Measurements from ENCODE around the gene WNT5B. TPM values are rescaled to one million over a fixed set of nuclear protein-coding genes. Genes with fewer than 3 reads are reported as not detected.
A peak's percentile ranks its signal among the peaks of the same experiment; 100 is the strongest.

The WNT5B gene
- total and polyA plus RNA-seq, 9 of the 15 experiments (the other 6 are each of a cell fraction or from before 2014, with no cell fraction given), result 0.42 to 16.8 (median 5.4) TPM

DNA sequence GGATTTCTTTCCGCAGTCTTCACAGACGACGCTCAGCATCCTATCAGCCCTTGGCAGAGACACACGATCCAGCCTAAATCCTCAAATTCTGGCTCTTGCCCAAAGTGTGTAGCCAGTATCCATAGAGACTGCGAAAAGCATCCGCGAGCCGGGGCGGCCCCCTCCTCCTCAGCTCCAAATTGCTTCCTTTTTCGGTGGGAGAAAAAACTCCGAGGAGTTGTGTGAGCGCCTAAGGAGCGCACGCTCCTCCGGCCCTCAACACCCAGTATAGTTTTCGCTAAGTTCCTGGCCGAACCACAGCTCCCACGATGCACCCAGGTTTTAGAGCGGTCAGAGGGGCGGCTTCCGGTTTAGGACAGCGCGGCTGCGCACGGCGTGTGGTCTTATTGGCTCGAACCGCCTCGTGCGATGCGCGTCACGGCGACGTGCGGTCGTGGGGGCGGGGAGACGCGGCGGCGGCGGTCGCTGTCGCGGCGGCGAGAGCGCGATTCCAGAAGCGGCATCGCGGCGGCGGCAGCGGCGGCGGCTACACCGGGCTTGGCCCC lies 61.6 kb downstream of the WNT5B start, which contains the start of gene ADIPOR2 (continued):
- TF ChIP-seq JUNB (CRISPR knock-in tag; conservative IDR thresholded peaks at IDR 0.05), result no peak
- TF ChIP-seq HCFC1 (IDR thresholded peaks at IDR 0.05; ENCODE audit: low read depth, low read length), result peak; percentile 84
- no peak for TF ChIP-seq FOXK1 (CRISPR knock-in tag; IDR thresholded peaks at IDR 0.05; ENCODE audit: borderline replicate concordance)
- no peak for TF ChIP-seq TCF7 (IDR thresholded peaks at IDR 0.05; ENCODE audit: borderline replicate concordance)
- TF ChIP-seq NFIC (IDR thresholded peaks at IDR 0.05), result peak; percentile 86
- no peak for TF ChIP-seq CBX8 (IDR thresholded peaks at IDR 0.05; ENCODE audit: borderline replicate concordance, extremely low read depth, low read depth, low read length, poor library complexity, severe bottlenecking)
- TF ChIP-seq PCBP1 (IDR thresholded peaks at IDR 0.05; ENCODE audit: low read depth, low read length, poor library complexity, severe bottlenecking), result peak; percentile 80
- no peak for TF ChIP-seq SMAD2 (IDR thresholded peaks at IDR 0.05; ENCODE audit: low read depth, low read length)

DNA sequence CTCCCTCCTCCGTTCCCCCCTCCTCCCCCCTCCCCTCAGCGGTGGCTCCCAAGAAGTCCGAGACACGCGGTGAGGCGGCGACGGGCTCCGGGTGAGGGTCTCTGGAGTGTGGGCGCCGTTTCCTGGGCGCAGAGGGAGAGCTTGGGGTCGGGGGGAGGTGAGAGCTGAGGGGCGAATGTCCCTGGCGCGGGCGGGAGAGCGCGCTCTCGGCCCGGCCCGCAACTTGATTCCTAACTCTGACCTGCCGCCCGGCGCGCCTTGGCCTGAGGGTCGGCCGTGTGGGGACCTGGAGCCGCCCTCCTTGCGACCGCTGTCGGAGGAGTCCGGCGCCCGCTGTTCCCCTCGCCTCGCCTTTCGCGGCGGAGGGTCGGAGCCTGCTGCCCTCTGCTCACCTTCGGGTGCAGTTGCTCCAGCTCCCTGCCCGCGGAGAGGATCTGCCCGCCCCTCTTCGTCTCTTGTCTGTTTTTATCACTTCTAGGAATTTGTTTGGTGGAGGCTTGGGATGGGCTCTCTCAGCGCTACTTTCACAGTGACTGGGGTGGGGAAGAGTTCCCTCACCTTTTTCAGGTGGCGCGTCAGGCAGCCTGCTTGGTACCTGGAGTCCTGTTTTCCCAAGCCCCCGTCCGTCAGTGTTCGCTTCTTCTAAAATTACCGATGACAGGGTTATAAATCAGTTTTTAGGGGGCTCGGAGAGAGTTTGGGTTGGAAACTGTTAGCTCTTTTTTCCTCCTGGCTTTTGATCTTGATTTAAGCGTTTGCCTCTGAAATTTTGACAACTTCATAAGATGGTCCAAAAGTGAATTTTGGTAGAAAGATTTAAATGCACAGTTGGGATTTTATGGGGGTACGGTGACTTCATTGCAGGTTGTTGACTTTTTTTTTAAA lies 62.3 kb downstream of the WNT5B start:
- 2% methylated on average over 28 of the region's 56 CpGs for WGBS (ENCODE audit: insufficient coverage, low coverage, missing lambda C conversion rate)
- FAIRE-seq (no peak), DNase-seq (ENCODE audit: extremely low read depth in 1 of 4, low spot score in 3 of 4) (peak in 2 of 4 experiments; percentile 38 to 65), ATAC-seq (peak; percentile 81)
- ChIA-PET CTCF (ENCODE audit: low intra/inter-chr PET ratio) (no interaction called here), POLR2A (interaction anchor here (0.5 to 2.0 kb wide), 11 partner anchors 10 to 189 kb away, joined by 3 to 20 read pairs (median 4); no protein-coding TSS in a partner anchor)
- Histone ChIP-seq H2AFZ (ENCODE audit: low read depth, low read length) (peak overlapping the region; percentile 75), H3K9me3 (replicated peaks; ENCODE audit: control insufficient read depth, insufficient read depth, low read depth, low read length) (no peaks in the 10 kb centered on the region), H3K4me3 (peak overlapping the region; percentile 95), H3K79me2 (ENCODE audit: control insufficient read depth, insufficient read depth, low read length) (peaks cover 56% of the 10 kb centered on the region), H3K27ac (ENCODE audit: extremely low read depth, low read depth, low read length) (peak overlapping the region; percentile 92), H4K20me1 (replicated peaks; ENCODE audit: control insufficient read depth, insufficient read depth, low read length) (peaks cover 20% of the 10 kb centered on the region; the same call in 1 of the 2 replicates), H3K9me1 (ENCODE audit: control insufficient read depth, insufficient read depth, low read length) (no peaks in the 10 kb centered on the region), H3K36me3 (ENCODE audit: control insufficient read depth, insufficient read depth, low read length) (peaks cover 14% of the 10 kb centered on the region), H3K4me2 (ENCODE audit: insufficient read depth, low read length) (peak overlapping the region; percentile 91), H3K27me3 (ENCODE audit: control insufficient read depth in 2 of 2, insufficient read depth in 2 of 2, low read length in 2 of 2) (no peaks in the 10 kb centered on the region), H3K4me1 (replicated peaks in 1 of 2; ENCODE audit: control insufficient read depth in 2 of 2, insufficient read depth in 2 of 2, low read length in 2 of 2) (peaks cover 0 to 4% of the 10 kb centered on the region in 2 experiments; a peak in 3 of 5 replicates), H3K9ac (ENCODE audit: insufficient read depth in 1 of 2, low read depth in 2 of 2, low read length in 2 of 2) (peak overlapping the region; percentile 90 to 94)
- intact Hi-C loops (cut with micrococcal nuclease), result loop anchor here (2.0 kb wide), 1 partner anchor 31 kb away; no protein-coding TSS in a partner anchor
- no TSS peak for BruUV-seq (replicated peaks)
- in situ Hi-C loops (cut with MboI), result no loop called here
- no peak for TF ChIP-seq SMAD4 (CRISPR knock-in tag; conservative IDR thresholded peaks at IDR 0.05)
- no peak for TF ChIP-seq RBBP5 (IDR thresholded peaks at IDR 0.05; ENCODE audit: borderline replicate concordance, insufficient read depth, low read length, poor library complexity, severe bottlenecking)
- TF ChIP-seq CREM (IDR thresholded peaks at IDR 0.05; ENCODE audit: low read depth), result no peak
- no peak for TF ChIP-seq KDM2B (CRISPR knock-in tag; IDR thresholded peaks at IDR 0.05)
- peak; percentile 87 for TF ChIP-seq RBFOX2 (IDR thresholded peaks at IDR 0.05; ENCODE audit: low read depth, low read length)

Data from K562 (cell line).